GM12878 (cell line): ENCODE results near the gene TNXB. TPM values are rescaled to one million over a fixed set of nuclear protein-coding genes. Genes with fewer than 3 reads are reported as not detected.
"Not testable (repeated sequence)": the region's sequence is repeated elsewhere in the genome, so short reads cannot be mapped to it uniquely, and the experiment has no call there.

Experiments
- ATAC-seq: fragments of 200-7000 bp; cut with Tn5 transposase; 3 replicates; pipeline ENCODE4 v1.9.1; 2020; ENCODE audit warnings: mild to moderate bottlenecking, moderate library complexity
- BruUV-seq: library from RNA; stranded (reverse); fragments of 400-500 nt; replicated peaks from 2 replicates; lab custom pipeline; 2021; lab: Mats Ljungman, UMichigan
- CTCF ChIA-PET: fragments of 300-600 bp; sonication (Branson Sonifier 250); formaldehyde crosslinking; extraction: SDS; loops from one replicate; lab custom pipeline; 2021; ENCODE audit warnings: inconsistent platforms; lab: Yijun Ruan, JAX
- POLR2A ChIA-PET: fragments of 350-600 bp; formaldehyde crosslinking; extraction: SDS; loops from one replicate; lab custom pipeline; 2021; ENCODE audit warnings: inconsistent platforms; lab: Charles Lee
- RAD21 ChIA-PET: fragments of 300-600 bp; sonication (Branson Sonifier 250); formaldehyde crosslinking; loops from one replicate; lab custom pipeline; 2023; ENCODE audit warnings: antibody characterized with exemption; ENCODE audit not compliant: unreplicated experiment; lab: Charles Lee
- SMC1A ChIA-PET: fragments of 300-600 bp; sonication (Branson Sonifier 250); formaldehyde crosslinking; loops from one replicate; lab custom pipeline; 2023; ENCODE audit not compliant: unreplicated experiment, uncharacterized antibody; lab: Charles Lee
- DNase-seq: peaks from one replicate; pipeline ENCODE4 v3.0.0-alpha.2; 2011; ENCODE audit warnings: low read depth, low spot score
- FAIRE-seq: peaks from 3 replicates; lab custom pipeline; 2011; peaks lifted over from hg19 to GRCh38; lab: Jason Lieb, UNC
- H2AFZ ChIP-seq: 2 replicates; pipeline ENCODE4 v1.6.0; 2011; ENCODE audit warnings: low read depth, low read length, control low read depth; ENCODE audit not compliant: control insufficient read depth
- H3K27ac ChIP-seq: 2 replicates; pipeline ENCODE4 v1.5.1; 2011; ENCODE audit warnings: control low read depth; ENCODE audit not compliant: control insufficient read depth, insufficient read depth
- H3K27me3 ChIP-seq, 2 experiments: replicated peaks in 1 of 2; 2 replicates each; pipeline versions ENCODE4 v1.6.0 to v1.6.1; 2011; ENCODE audit warnings: low read length in 1 of 2; ENCODE audit not compliant: control insufficient read depth in 2 of 2, insufficient read depth in 2 of 2
- H3K36me3 ChIP-seq, 2 experiments: 2 replicates each; pipeline ENCODE4 v1.5.1; 2011; ENCODE audit warnings: low read length in 1 of 2; ENCODE audit not compliant: control insufficient read depth in 2 of 2, insufficient read depth in 2 of 2
- H3K4me1 ChIP-seq: 2 replicates; pipeline ENCODE4 v1.6.1; 2011; ENCODE audit warnings: mild to moderate bottlenecking, low read length, moderate library complexity, mixed read lengths; ENCODE audit not compliant: control insufficient read depth, insufficient read depth
- H3K4me2 ChIP-seq: 2 replicates; pipeline ENCODE4 v1.6.0; 2011; ENCODE audit warnings: control low read depth; ENCODE audit not compliant: control insufficient read depth, insufficient read depth
- H3K4me3 ChIP-seq: fragments of 200-600 bp; sonication (generic); 2 replicates; pipeline ENCODE4 v1.5.1; 2016
- H3K79me2 ChIP-seq: 2 replicates; pipeline ENCODE4 v1.6.0; 2011; ENCODE audit warnings: low read length; ENCODE audit not compliant: control insufficient read depth, insufficient read depth
- H3K9ac ChIP-seq: 2 replicates; pipeline ENCODE4 v1.8.0; 2011; ENCODE audit warnings: low read length, control low read depth, mixed read lengths; ENCODE audit not compliant: control insufficient read depth, insufficient read depth
- H3K9me3 ChIP-seq: replicated peaks from 3 replicates; pipeline ENCODE4 v1.5.1; 2011; ENCODE audit warnings: mild to moderate bottlenecking, low read length; ENCODE audit not compliant: control insufficient read depth, insufficient read depth
- H4K20me1 ChIP-seq: 2 replicates; pipeline ENCODE4 v1.6.0; 2011; ENCODE audit not compliant: control insufficient read depth, insufficient read depth
- WGBS: methylation state at CpG from one replicate; pipeline ENCODE4 v1.1.6; 2016; ENCODE audit warnings: low lambda C conversion rate; ENCODE audit not compliant: insufficient replicate concordance, insufficient coverage; ENCODE audit errors: missing lambda C conversion rate; 5-methylcytosine and 5-hydroxymethylcytosine counted together
- in situ Hi-C: fragments of 300-500 bp; cut with MboI; formaldehyde crosslinking; loops from 9 replicates; pipeline ENCODE4 v1.14.3; 2018; ENCODE audit warnings: mixed read lengths
- intact Hi-C: fragments of 100-400 bp; cut with micrococcal nuclease; formaldehyde crosslinking; loops from one replicate; pipeline ENCODE4 v1.14.2; 2022; ENCODE audit not compliant: unreplicated experiment
- polyA plus RNA-seq, 11 experiments: library from polyadenylated mRNA; depleted of rRNA in 4 of 11; unstranded in 6 of 11; stranded (reverse) in 5 of 11; fragments of >200 nt; fragmentation: Nextera tagmentation in 4 of 11; fragmentation: Illumina TruSeq in 1 of 11; extraction: Ambion mirVana in 4 of 11; extraction: Trizol in 1 of 11; gene quantifications; 1 replicate in 1 of 11; 2 replicates in 10 of 11; pipeline versions ENCODE4 v1.2.1 to v1.2.3, GENCODE V29; 2011 to 2016; ENCODE audit warnings: inconsistent platforms in 2 of 11, missing spikeins in 2 of 11, low read depth in 1 of 11
- total RNA-seq, 4 experiments: library from RNA; depleted of rRNA in 3 of 4; stranded (reverse); fragments of >200 nt in 3 of 4; fragmentation: Illumina TruSeq in 1 of 4; extraction: Trizol in 1 of 4; gene quantifications; 2 replicates each; pipeline versions ENCODE4 v1.2.1 to v1.2.3, GENCODE V29; 2013 to 2021

The TNXB gene
- total and polyA plus RNA-seq, 10 of the 15 experiments (the other 5 are each of a cell fraction or from before 2014, with no cell fraction given): 0.03 to 2.5 (median 0.68) TPM; not detected in 2

GRCh38 chr6:32003301-32003700 lies 105.8 kb downstream of the TNXB start:
- POLR2A ChIA-PET, ATAC-seq, in situ Hi-C loops, CTCF ChIA-PET, H3K27me3 ChIP-seq, intact Hi-C loops, H3K79me2 ChIP-seq, H3K36me3 ChIP-seq, H3K4me1 ChIP-seq, H2AFZ ChIP-seq, H3K9ac ChIP-seq, BruUV-seq, H3K4me3 ChIP-seq, H3K27ac ChIP-seq, SMC1A ChIA-PET, DNase-seq, FAIRE-seq, H3K9me3 ChIP-seq, H3K4me2 ChIP-seq, H4K20me1 ChIP-seq, RAD21 ChIA-PET: not testable (repeated sequence)
- no CpG with 5 or more reads among the region's 7 CpGs for WGBS

GRCh38 chr6:32002546-32003268 lies 106.4 kb downstream of the TNXB start:
- H3K4me1 ChIP-seq, BruUV-seq, POLR2A ChIA-PET, H3K27me3 ChIP-seq, FAIRE-seq, ATAC-seq, H3K79me2 ChIP-seq, H4K20me1 ChIP-seq, H3K9me3 ChIP-seq, H3K9ac ChIP-seq, CTCF ChIA-PET, in situ Hi-C loops, DNase-seq, SMC1A ChIA-PET, H3K4me2 ChIP-seq, H3K4me3 ChIP-seq, H3K27ac ChIP-seq, RAD21 ChIA-PET, H3K36me3 ChIP-seq, H2AFZ ChIP-seq, intact Hi-C loops: not testable (repeated sequence)
- WGBS: no CpG with 5 or more reads among the region's 15 CpGs

- H3K27ac ChIP-seq, H3K79me2 ChIP-seq, H3K36me3 ChIP-seq, H3K4me2 ChIP-seq, CTCF ChIA-PET, H3K4me1 ChIP-seq, POLR2A ChIA-PET, H3K9ac ChIP-seq, FAIRE-seq, H3K27me3 ChIP-seq, H3K4me3 ChIP-seq, SMC1A ChIA-PET, ATAC-seq, RAD21 ChIA-PET, in situ Hi-C loops, BruUV-seq, intact Hi-C loops, H2AFZ ChIP-seq, H4K20me1 ChIP-seq, DNase-seq, H3K9me3 ChIP-seq: not testable (repeated sequence)
- 75% methylated on average over 4 of the region's 6 CpGs for WGBS
These were observed 112.8 kb downstream of the TNXB start for GRCh38 chr6:31996385-31996784.

GRCh38 chr6:31994421-31994820 lies 114.7 kb downstream of the TNXB start:
- H3K4me1 ChIP-seq, SMC1A ChIA-PET, FAIRE-seq, H3K4me2 ChIP-seq, H3K9me3 ChIP-seq, H3K9ac ChIP-seq, DNase-seq, POLR2A ChIA-PET, CTCF ChIA-PET, intact Hi-C loops, ATAC-seq, in situ Hi-C loops, H3K27me3 ChIP-seq, BruUV-seq, RAD21 ChIA-PET, H3K27ac ChIP-seq, H3K4me3 ChIP-seq, H4K20me1 ChIP-seq, H2AFZ ChIP-seq, H3K36me3 ChIP-seq, H3K79me2 ChIP-seq: not testable (repeated sequence)
- WGBS: 50% methylated on average over 2 of the region's 14 CpGs
